Fibroblast of mammary gland (primary cell): Measurements from ENCODE around the gene MXD3.
A peak's percentile ranks its signal among the peaks of the same experiment; 100 is the strongest.

Experiments used
- DNase-seq: peaks from one replicate; pipeline ENCODE4 v3.0.0-alpha.2; 2010; ENCODE audit warnings: low read depth
- H3K4me3 ChIP-seq: 2 replicates; pipeline ENCODE4 v1.5.1; 2011; ENCODE audit warnings: low read depth, mild to moderate bottlenecking, low read length, moderate library complexity; ENCODE audit not compliant: control insufficient read depth
- CTCF ChIP-seq: conservative IDR thresholded peaks from 2 replicates; pipeline ENCODE4 v1.5.1; 2011; ENCODE audit warnings: low read depth, low read length, inconsistent platforms; ENCODE audit not compliant: control insufficient read depth, insufficient read depth

MXD3 gene

GRCh38 chr5:177302354-177303110 is 9.2 kb downstream of the MXD3 start:
- H3K4me3 ChIP-seq = peak overlapping the region; percentile 98
- TF ChIP-seq CTCF = no peak
- DNase-seq = peak; percentile 36

GRCh38 chr5:177301503-177302165 is 10.1 kb downstream of the MXD3 start:
- TF ChIP-seq CTCF = no peak
- DNase-seq = peak; percentile 30
- H3K4me3 ChIP-seq = no peak overlapping the region

GRCh38 chr5:177300951-177301350 is 10.7 kb downstream of the MXD3 start:
- DNase-seq = no peak
- H3K4me3 ChIP-seq = no peak overlapping the region
- no peak for TF ChIP-seq CTCF

GRCh38 chr5:177300236-177300880 is 11.3 kb downstream of the MXD3 start:
- peak; percentile 69 for DNase-seq
- H3K4me3 ChIP-seq = no peak overlapping the region
- TF ChIP-seq CTCF = peak; percentile 30

- DNase-seq = no peak
- TF ChIP-seq CTCF = no peak
Measured at GRCh38 chr5:177299697-177300096, 12.0 kb downstream of the MXD3 start.

GRCh38 chr5:177297922-177298321 is 13.8 kb downstream of the MXD3 start:
- no peak for DNase-seq
- no peak overlapping the region for H3K4me3 ChIP-seq
- TF ChIP-seq CTCF = no peak

More at GRCh38 chr5:177299697-177300096, 12.0 kb downstream of the MXD3 start:
- no peak overlapping the region for H3K4me3 ChIP-seq
